ENCODE measurements around the gene GUCY2F.

- TF ChIP-seq CTCF (IDR thresholded peaks at IDR 0.05; ENCODE audit: extremely low read depth in 1 of 2, insufficient read depth in 1 of 2, low read depth in 1 of 2, low read length in 2 of 2) (no peak), POLR2AphosphoS5 (IDR thresholded peaks at IDR 0.05; ENCODE audit: insufficient read depth, low read depth, low read length) (no peak), EZH2 (IDR thresholded peaks at IDR 0.05; ENCODE audit: borderline replicate concordance, low read depth, low read length, severe bottlenecking) (no peak), POLR2A (IDR thresholded peaks at IDR 0.05; ENCODE audit: low read depth, low read length) (no peak), MYC (IDR thresholded peaks at IDR 0.05; ENCODE audit: low read depth, low read length) (no peak), MAX (IDR thresholded peaks at IDR 0.05; ENCODE audit: insufficient read depth, insufficient read length) (no peak), FOS (IDR thresholded peaks at IDR 0.05; ENCODE audit: borderline replicate concordance, insufficient read depth, low read length) (peak; percentile 46), JUN (IDR thresholded peaks at IDR 0.05; ENCODE audit: borderline replicate concordance, insufficient read depth, insufficient read length, low read depth) (peak; percentile 49)
Observed at GRCh38 chrX:109347632-109348031, 134.3 kb downstream of the GUCY2F start.

Measured in endothelial cell of umbilical vein (primary cell).